Measurements from ENCODE around the gene MTHFSD. TPM values are rescaled to one million over a fixed set of nuclear protein-coding genes. Genes with fewer than 3 reads are reported as not detected.

MTHFSD gene, protein sequence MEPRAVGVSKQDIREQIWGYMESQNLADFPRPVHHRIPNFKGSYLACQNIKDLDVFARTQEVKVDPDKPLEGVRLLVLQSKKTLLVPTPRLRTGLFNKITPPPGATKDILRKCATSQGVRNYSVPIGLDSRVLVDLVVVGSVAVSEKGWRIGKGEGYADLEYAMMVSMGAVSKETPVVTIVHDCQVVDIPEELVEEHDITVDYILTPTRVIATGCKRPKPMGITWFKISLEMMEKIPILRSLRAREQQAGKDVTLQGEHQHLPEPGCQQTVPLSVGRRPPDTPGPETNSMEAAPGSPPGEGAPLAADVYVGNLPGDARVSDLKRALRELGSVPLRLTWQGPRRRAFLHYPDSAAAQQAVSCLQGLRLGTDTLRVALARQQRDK
- total RNA-seq (2021; fragmentation: NEBNext Ultra II Directional; extraction: Animal tissue kit (Norgen Biotek cat#: 25700)), result 9.8 and 10.8 TPM in 2 replicates
- 7.1 and 11.0 TPM in 2 replicates for polyA plus RNA-seq (2011; rRNA removed)
- polyA plus RNA-seq (2011; cell fraction: cytosol; rRNA removed), result 11.7 TPM
- polyA plus RNA-seq (2011; cell fraction: nucleus; rRNA removed), result 29.4 TPM
- 6.1 to 7.9 TPM (median 6.5 TPM) in 4 replicates for polyA plus RNA-seq (2012, experiment 1 of 2)
- 3.8 TPM for polyA plus RNA-seq (2012, experiment 2 of 2)
- 7.4 TPM for polyA plus RNA-seq (2013, experiment 1 of 2)
- polyA plus RNA-seq (2013, experiment 2 of 2), result 6.7 TPM
- polyA minus RNA-seq (2011; rRNA and poly(A)+ RNA removed), result 16.0 and 19.1 TPM in 2 replicates
- 10.1 TPM for polyA minus RNA-seq (2011; cell fraction: cytosol; rRNA and poly(A)+ RNA removed)
- 36.2 TPM for polyA minus RNA-seq (2011; cell fraction: nucleus; rRNA and poly(A)+ RNA removed)
- long read RNA-seq, experiment 1, partial matches to known transcripts, result 0 of 5 reads
- long read RNA-seq, experiment 1, other reads (novel, unspliced or antisense), result 1 of 5 reads
- long read RNA-seq, experiment 2, partial matches to known transcripts, result 0 of 1 reads
- long read RNA-seq, experiment 2, other reads (novel, unspliced or antisense), result 1 of 1 reads

DNA sequence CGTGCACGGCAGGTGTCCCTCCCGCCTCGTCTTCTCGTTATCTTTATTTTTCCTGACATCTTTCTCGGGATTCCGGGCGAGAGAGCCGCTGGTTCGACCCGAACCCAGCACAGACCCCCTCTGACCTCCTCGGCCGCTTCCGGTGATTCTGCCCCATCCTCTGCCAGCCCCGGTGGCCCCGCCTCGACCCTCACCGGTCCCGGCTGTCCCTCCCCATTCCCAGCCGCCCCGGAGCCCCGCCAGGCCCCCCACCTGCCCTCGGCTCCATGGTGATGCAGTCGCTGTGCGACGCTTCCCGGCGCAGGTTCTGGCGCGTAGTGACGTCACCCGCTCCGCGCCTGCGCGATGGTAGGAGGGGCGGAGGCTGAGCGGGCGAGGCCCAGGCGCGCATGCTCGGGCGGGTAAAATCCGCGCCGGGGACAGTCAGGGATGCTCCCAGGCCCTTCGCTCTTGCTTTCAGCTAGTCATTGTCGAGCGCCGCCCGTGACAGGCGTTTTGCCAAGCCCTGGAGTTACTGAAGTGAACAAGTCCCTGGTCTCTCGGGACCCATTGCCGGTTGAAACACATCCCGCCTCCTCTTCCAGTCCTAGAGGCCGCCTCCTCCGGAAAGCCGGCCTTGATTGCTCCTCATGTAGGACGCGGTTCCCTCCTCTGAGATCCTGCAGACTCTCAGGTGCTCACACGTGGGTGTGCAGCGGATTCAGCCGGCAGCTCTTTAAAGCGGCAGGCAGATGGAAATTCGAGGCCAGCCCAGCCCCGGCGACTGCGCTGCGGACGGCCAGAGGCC, at the start of gene MTHFSD:
Gene MTHFSD (minus strand): TSS at position 319 of the 787 bp plus-strand sequence. CDS start 51 bp downstream, at position 268.
- Histone ChIP-seq H2BK20ac (ENCODE audit: low read length) (no peak within 1 kb of the TSS), H3K14ac (ENCODE audit: insufficient read length) (no peak within 1 kb of the TSS), H2BK120ac (replicated peaks; ENCODE audit: low read depth, low read length) (no peak within 1 kb of the TSS), H4K20me1 (replicated peaks in 1 of 2; ENCODE audit: control insufficient read depth in 1 of 2, insufficient read depth in 2 of 2, low read length in 2 of 2) (no peaks in the 10 kb centered on the region), H3K4me1 (replicated peaks in 1 of 4; ENCODE audit: control insufficient read depth in 3 of 4, insufficient read depth in 4 of 4, low read length in 3 of 4) (peaks cover 0 to 7% (median 3%) of the 10 kb centered on the region in 4 experiments; a peak in 4 of 7 replicates), H3K18ac (ENCODE audit: extremely low read depth, low read length) (0 out of 2 replicates have a peak within 1 kb of the TSS, but pooled peaks have one; percentile 40), H2AK5ac (ENCODE audit: low read depth, low read length) (no peak within 1 kb of the TSS), H2BK5ac (ENCODE audit: low read depth, low read length) (peak within 1 kb of the TSS; percentile 61; the same call in 1 of the 2 replicates), H3K27ac (ENCODE audit: low read depth, low read length) (peak within 1 kb of the TSS; percentile 75), H4K91ac (replicated peaks; ENCODE audit: insufficient read length, low read length) (peak within 1 kb of the TSS; percentile 45), H3K36me3 (ENCODE audit: control insufficient read depth in 2 of 4, insufficient read depth in 4 of 4, low read length in 3 of 4) (no peaks in the 10 kb centered on the region; a peak in 2 of 8 replicates), H2AFZ (ENCODE audit: low read length) (peak within 1 kb of the TSS; percentile 43; the same call in 1 of the 2 replicates), H3K4me3 (ENCODE audit: extremely low read depth in 1 of 4, insufficient read depth in 2 of 4, low read depth in 3 of 4, low read length in 4 of 4) (peak within 1 kb of the TSS; percentile 63 to 79 (median 74)), H3K56ac (replicated peaks; ENCODE audit: insufficient read length, low read depth, low read length) (peak within 1 kb of the TSS; percentile 75), H3K9me3 (ENCODE audit: insufficient read depth in 2 of 2, low read depth in 1 of 2, low read length in 1 of 2) (no peaks in the 10 kb centered on the region), H3K79me1 (ENCODE audit: low read depth, low read length) (no peaks in the 10 kb centered on the region; the same call in none of the 2 replicates), H4K5ac (ENCODE audit: insufficient read length, low read depth, low read length) (peak within 1 kb of the TSS; percentile 60), H2BK12ac (ENCODE audit: low read depth, low read length) (no peak within 1 kb of the TSS; the same call in 1 of the 2 replicates), H2BK15ac (ENCODE audit: low read length) (no peak within 1 kb of the TSS; the same call in 1 of the 2 replicates), H3K27me3 (replicated peaks in 1 of 4; ENCODE audit: control insufficient read depth in 3 of 4, extremely low read depth in 1 of 4, insufficient read depth in 3 of 4, low read length in 3 of 4) (0 out of 7 replicates have a peak, but pooled peaks cover 0 to 7% (median 0%) of the 10 kb centered on the region in 4 experiments), H3K79me2 (ENCODE audit: control insufficient read depth in 1 of 2, insufficient read depth in 2 of 2, low read length in 2 of 2) (no peaks in the 10 kb centered on the region; a peak in 1 of 4 replicates), H3K23ac (ENCODE audit: insufficient read length) (no peak within 1 kb of the TSS), H3K9ac (replicated peaks in 1 of 4; ENCODE audit: extremely low read depth in 1 of 4, low read depth in 3 of 4, low read length in 3 of 4) (peak within 1 kb of the TSS; percentile 43 to 78 (median 78)), H3K4me2 (ENCODE audit: insufficient read depth in 1 of 2, low read depth in 2 of 2, low read length in 2 of 2) (peak within 1 kb of the TSS; percentile 72 to 81), H3K23me2 (ENCODE audit: low read depth, low read length) (peaks cover 4% of the 10 kb centered on the region; the same call in 1 of the 2 replicates), H4K8ac (ENCODE audit: extremely low read depth, insufficient read depth, low read length) (peak within 1 kb of the TSS; percentile 96), H3K4ac (replicated peaks; ENCODE audit: insufficient read length, low read depth, low read length) (peak within 1 kb of the TSS; percentile 53)
- WGBS, 2 experiments (ENCODE audit: extremely low coverage in 1 of 2, insufficient coverage in 1 of 2, insufficient read length in 1 of 2, insufficient replicate concordance in 2 of 2, low coverage in 1 of 2, low lambda C conversion rate in 2 of 2, missing lambda C conversion rate in 1 of 2), result 8% methylated on average over 56 of the region's 70 CpGs; no CpG with 5 or more reads in 1 of the 2 experiments
- FAIRE-seq (no peak), DNase-seq (ENCODE audit: low read depth in 1 of 2, low spot score in 2 of 2) (peak in 1 of 2 experiments; percentile 99)
- ChIA-PET CTCF (ENCODE audit: partially characterized antibody) (interaction anchor here (3.5 kb wide), 1 partner anchor 8 kb away, joined by 14 read pairs; no protein-coding TSS in a partner anchor), POLR2A (ENCODE audit: partially characterized antibody) (interaction anchor here (0.7 kb wide), 2 partner anchors 9 to 16 kb away, joined by 3 read pairs; no protein-coding TSS in a partner anchor)
- TF ChIP-seq TBP (IDR thresholded peaks at IDR 0.05; ENCODE audit: low read depth, low read length) (peak; percentile 59), SRF (IDR thresholded peaks at IDR 0.05; ENCODE audit: low read depth, low read length) (peak; percentile 89), RBBP5 (IDR thresholded peaks at IDR 0.05; ENCODE audit: borderline replicate concordance, low read depth, low read length) (no peak), CTBP2 (IDR thresholded peaks at IDR 0.05; ENCODE audit: borderline replicate concordance, insufficient read depth, insufficient read length, low read length) (peak; percentile 46)
- TF ChIP-seq, protein P1, sequence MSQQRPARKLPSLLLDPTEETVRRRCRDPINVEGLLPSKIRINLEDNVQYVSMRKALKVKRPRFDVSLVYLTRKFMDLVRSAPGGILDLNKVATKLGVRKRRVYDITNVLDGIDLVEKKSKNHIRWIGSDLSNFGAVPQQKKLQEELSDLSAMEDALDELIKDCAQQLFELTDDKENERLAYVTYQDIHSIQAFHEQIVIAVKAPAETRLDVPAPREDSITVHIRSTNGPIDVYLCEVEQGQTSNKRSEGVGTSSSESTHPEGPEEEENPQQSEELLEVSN (IDR thresholded peaks at IDR 0.05), result peak; percentile 77

Measured in H1 (cell line).